NCI-H1417 (cell line): Measurements from ENCODE around the gene MED8.
"Not testable (repeated sequence)": the region's sequence is repeated elsewhere in the genome, so short reads cannot be mapped to it uniquely, and the experiment has no call there.

ENCODE experiments used
- DNase-seq, 3 experiments: peaks; one replicate each; lab custom pipeline; 2025; lab: John Stamatoyannopoulos, UW

The MED8 gene

DNA sequence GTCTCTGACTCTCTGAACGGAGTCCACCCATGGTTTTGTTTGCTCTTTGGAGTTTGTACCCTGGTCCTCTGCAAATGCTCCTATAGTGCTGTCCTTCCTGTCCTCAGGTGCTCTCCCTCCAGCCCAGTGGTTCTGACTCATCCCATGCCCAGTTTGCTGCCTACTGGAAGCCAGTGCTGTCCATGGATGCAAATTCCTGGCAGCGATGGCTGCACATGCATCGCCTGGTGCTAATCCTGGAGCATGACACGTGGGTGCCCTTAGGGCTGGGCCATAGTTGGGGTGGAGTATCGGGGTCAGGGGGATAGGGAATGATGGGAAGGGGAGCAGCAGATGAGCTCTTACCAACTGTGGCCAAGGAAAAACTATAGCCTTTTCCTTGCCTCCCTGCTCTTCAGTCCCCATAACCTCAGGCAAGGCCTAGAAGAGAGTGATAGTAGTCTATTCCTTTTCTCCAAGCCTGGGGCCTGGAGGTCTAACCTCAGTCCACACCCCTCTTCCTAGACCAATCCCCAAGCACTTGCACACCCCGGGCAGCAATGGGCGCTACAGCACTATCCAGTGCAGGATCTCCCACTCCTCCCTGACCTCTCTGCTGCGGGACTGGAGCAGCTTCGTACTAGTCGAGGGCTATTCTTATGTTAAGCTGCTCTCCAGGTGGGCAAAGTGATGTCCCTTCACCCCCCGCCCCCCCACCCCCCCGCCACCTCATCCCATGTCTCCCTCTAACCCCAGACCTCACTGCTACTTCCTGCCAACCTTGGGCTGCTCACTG lies 32.6 kb upstream of the MED8 start:
- no peak for DNase-seq

DNA sequence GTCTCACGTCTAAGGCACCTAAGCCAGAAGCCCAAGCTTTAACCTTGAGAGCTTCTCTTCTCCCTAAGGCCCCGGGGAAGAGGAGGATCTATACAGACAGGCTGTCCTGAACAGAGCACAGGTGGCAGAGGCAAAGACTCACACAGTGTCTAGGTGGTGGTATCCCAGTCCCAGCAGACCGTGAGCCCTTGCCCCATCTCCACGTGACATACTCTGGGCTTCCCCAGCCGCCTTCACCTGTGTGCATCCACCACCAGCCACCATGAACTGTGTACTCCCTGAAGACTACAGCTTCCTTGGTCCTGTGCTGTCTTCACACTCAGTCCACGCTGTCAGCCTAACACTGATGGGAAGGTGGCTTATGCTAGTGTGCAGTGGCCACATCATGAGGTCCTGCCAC lies 31.8 kb upstream of the MED8 start:
- DNase-seq, result no peak

DNA sequence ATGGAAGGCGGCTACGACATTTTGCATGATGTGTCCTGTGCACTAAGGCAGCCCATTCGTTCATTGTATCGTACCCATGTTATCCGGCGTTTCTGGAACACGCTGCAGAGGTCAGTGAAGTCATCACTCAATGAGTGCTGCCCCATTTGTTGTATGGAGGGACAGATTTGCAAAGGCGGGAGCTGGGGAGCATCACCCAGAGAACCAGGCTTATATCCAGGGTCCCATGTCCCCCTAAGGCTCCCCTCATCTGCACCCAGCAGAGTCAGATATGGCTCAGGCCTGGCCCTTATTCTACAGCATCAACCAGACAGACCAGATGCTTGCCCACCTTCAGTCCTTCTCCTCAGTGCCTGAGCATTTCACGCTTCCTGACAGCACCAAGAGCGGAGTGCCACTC lies 31.3 kb upstream of the MED8 start:
- DNase-seq, result no peak

DNA sequence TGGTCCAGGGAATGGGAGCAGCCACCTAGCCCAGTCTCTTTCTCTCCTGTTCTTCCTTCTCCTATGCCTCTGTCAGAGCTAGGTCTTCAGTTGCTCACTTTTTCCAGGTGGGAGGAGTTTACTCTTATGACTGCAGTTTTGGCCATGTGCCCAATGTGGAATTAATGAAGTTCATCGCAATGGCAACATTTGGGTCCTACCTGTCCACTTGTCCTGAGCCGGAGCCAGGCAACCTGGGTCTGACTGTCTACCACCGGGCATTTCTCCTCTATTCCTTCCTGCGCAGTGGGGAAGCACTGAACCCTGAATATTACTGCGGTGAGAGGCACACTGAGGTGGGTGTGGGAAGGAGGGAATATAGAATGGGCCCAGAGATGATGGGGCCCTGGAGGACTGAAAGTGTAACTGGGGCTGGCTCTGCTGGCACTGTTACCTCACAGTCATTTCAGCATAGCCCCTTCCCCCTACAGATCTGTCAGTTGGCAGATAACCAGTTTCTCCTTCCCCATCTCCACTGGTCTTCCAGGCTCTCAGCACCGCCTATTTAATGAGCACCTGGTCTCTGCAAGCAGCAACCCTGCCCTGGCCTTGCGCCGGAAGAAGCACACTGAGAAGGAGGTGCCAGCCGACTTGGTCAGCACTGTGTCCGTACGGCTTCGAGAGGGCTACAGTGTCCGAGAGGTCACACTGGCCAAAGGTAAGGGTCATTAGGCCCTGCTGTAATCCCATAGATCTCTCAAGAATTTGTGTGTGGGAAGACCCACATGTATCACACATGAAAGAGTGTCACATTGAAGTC lies 30.2 kb upstream of the MED8 start:
- DNase-seq, result no peak

DNA sequence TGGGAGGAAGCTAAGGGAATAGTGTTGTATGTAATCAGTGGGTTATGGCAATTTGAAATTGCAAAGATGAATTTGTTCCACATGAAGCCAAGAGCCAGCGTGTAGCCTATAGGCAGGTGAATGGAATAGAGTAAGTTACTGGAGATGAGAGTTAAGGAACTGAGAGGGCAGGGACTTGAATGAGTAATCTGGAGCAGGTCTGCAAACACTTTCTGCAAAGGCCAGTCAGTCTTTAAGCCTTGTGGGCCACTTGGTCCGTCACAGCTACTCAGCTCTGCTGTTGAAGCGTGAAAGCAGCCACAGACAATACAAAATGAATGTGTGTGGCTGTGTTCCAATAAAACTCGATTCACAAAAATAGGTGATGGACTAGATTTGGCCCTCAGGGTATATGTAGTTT lies 29.3 kb upstream of the MED8 start:
- DNase-seq, result peak in 1 of 3 experiments; percentile 46

DNA sequence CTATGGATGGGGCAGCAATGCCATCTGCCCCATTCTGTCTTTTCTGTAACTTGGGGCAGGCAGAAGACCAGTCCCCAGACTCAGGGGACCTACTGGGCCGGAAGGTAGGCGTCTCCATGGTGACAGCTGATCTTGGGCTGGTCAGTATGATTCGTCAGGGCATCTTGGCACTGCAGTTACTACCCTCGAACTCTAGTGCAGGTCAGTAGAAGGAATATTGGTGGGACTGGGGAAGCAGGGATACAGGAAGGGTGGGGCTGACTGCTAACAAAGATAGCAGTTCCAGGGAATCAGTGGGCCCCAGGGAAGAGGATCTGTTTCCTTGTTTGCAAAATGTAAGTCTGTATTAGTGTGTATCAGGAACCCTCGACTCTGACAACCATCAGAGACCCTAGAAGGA lies 26.3 kb upstream of the MED8 start:
- DNase-seq, result no peak

DNA sequence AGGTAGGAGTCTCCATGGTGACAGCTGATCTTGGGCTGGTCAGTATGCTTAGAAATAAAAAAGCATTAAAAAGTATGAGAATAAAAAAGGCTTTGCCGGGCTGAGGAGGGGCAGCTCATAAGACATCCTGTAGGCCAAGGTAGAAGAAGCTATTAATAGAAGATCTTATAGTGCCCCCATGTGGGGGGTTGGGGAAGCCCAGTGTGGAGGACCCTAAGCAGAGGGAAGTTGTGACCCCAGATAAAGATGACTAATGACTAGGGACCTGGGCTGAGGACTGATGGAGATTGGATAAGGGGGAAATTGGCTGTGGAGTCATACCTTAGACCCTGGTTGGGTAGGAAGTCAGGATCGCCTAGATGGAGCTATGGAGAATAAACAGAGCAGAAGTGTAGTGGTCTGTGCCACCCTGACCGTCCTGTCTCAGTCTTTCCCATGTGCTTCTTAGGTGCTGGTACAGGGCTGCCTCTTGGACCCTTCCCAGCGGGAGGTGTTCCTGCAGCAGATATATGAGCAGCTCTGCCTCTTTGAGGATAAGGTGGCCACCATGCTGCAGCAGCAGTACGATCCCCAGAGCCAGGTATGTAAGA lies 25.1 kb upstream of the MED8 start:
- DNase-seq, result peak; percentile 35 to 69 (median 44)

DNA sequence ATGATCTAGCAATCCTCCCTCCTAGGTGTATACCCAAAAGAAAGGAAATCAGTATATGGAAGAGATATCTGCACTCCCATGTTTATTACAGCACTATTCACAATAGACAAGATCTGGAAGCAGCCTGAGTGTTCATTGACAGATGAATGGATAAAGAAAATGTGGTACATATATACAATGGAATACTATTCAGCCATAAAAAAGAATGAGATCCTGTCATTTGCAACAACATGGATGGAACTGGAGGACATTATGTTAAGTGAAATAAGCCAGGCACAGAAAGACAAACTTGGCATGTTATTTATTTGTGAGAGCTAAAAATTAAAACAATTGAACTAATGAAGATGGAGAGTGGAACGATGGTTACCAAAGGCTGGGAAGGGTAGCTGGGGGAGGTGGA lies 23.8 kb upstream of the MED8 start:
- not testable (repeated sequence) for DNase-seq

DNA sequence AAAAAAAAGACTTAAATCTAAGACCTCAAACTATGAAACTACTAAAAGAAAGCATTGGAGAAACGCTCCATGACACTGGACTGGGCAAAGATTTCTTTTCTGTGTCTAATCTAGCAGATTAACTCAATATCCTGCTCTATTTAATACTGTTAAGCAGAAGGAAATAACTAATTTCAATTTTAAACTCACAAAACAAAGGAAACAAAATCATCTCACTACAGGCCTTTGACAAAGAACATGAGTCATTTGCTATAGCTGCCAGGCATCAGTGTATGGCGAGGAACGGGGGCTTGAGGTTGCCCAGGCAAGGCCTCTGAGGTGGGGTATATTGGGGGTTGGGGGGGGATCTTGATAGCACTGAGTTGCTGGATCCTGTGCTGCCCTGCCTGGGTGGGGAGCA lies 21.0 kb upstream of the MED8 start:
- no peak for DNase-seq

DNA sequence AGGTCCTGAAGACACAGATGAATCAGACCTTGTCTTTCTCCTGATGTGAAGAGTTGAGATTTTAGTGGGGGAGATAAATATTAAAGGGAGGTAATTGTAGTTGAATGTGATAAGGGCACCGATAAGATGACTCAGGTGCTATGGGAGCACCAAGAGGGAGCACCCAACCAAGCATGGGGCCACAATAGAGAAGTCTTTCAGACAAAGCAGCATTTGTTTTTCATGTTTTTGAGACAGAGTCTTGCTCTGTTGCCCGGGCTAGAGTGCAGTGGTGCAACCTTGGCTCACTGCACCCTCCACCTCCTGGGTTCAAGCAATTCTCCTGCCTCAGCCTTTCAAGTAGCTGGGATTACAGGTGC lies 16.3 kb upstream of the MED8 start:
- no peak for DNase-seq

DNA sequence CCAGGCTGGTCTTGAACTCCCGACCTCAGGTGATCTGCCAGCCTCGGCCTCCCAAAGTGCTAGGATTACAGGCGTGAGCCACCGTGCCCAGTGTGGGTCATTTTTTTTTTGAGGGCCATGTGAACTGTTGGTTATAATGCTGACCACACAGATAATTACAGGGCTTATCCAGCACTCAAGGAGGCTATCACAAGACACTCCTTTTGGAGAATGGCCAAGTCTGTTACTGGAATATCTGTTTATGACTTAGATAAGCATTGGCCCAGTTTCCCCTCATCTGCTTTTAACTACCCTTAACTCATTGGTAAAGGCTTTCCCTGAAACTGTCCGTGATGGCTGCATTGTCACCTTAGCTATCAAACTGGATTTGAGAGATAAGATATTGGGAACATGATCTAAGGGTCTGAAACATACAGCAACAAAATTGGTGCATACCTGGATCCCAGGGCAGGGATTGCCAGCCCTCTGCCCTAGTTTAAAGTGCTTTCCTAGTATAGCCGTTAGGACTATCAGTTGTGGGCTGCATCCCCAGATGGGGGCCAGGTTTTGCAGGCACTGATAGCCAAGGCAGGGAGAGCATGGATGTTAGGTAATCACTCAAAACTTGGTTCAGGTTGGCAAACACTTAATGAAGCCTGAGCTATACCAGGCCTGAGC lies 15.7 kb upstream of the MED8 start:
- DNase-seq, result no peak

DNA sequence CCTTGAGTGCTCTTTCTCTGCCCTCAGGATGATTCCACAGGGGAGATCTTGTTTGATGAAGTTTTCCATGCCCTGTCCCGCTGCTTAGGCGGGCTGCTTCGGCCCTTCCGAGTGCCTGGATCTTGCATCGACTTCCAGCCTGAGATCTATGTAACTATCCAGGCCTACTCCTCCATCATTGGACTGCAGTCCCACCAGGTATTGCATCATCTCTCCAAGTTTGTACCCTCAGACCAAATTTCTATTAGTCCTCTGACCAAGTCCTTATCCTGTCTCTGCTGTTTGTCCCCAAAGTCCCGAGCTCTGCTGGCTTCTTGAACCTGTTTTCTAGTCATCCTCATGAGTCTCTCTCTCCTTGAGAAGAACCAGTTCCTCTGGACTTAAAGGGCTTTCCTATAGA lies 14.8 kb upstream of the MED8 start:
- no peak for DNase-seq

DNA sequence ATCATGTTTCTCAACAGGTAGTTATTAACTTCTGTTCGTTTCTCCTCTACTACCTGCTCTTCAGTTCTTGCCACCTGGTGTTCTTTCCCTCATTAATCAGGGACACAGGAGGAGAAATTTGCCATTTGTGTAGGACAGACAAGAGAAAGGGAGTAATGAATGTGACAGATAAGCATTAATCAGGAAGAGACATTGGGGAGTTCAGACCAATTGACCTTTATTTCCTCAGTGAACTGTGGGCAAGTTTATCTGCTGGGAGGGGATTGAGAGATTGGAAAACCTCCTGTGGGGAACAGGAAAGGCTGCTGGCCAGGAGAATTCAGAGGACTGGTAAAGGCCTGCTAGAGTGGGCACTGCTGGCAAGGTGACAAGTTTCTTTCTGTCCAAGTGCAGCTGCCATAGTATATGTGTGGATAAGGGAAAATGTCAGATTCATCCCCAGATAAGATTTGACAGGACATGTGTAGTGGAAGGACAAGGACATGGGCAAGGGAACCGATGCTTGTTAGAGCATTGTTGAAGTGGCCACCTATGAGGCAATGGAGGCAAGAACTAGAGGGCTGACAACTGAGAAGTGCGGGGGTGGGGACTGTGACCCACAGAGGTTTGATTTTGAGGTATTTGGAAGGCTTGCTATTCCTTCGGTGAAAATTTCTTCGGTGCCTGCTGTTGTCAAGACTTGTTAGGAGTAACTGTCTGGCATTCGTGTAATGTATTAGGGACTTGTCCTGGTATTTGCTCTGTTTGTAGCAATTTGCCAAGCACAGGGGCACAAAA lies 12.7 kb upstream of the MED8 start:
- DNase-seq, result peak in 1 of 3 experiments; percentile 36

DNA sequence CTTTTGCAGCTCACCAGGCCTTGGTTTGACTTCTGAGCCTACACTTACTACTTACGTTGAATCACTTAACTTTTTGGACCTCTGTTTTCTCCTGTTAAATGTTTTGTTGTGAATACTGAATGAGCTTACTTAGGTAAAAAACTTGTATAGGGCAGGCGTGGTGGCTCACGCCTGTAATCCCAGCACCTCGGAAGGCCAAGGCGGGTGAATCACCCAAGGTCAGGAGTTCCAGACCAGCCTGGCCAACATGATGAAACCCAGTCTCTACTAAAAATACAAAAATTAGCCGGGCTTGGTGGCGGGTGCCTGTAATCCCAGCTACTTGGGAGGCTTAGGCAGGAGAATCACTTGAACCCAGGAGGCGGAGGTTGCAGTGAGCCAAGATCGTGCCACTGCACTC lies 10.8 kb upstream of the MED8 start:
- DNase-seq, result not testable (repeated sequence)

DNA sequence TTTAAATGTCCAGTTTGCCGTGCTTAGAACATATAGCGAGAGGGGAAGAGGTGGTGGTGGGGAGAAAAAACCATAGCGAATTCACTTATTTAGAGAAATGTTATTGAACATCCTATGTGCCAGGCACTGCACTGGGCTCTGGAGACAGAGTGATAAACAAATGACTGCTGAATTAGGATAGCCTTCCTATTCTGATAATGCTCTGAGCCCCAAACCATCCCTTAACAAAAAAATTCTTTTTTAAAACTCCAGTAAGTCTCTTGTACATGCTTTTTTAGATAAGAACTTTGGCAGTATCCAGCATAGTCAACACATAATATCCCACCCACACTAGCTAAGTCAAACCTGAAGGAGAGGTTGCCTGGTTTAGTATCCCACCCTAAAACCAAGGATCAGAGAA lies 8.6 kb upstream of the MED8 start:
- DNase-seq, result no peak

DNA sequence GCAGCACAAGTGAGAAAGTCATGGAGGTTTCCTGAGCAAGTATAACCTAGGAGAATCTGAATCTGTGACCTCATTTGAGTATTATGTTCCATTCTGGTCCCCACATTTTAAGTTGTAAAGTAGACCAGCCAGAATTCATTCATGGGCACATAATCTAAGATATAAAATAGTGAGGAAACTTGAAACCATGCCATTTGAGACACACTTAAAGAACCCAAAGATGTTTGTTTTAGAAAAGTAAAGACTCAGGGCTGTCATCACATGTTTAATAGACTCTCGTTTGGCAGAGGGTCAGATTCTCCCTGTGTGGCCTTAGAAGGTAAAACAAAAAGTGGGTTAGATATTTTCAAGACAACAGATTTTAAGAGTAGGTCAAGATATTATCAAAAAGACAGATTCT lies 6.5 kb upstream of the MED8 start:
- no peak for DNase-seq

DNA sequence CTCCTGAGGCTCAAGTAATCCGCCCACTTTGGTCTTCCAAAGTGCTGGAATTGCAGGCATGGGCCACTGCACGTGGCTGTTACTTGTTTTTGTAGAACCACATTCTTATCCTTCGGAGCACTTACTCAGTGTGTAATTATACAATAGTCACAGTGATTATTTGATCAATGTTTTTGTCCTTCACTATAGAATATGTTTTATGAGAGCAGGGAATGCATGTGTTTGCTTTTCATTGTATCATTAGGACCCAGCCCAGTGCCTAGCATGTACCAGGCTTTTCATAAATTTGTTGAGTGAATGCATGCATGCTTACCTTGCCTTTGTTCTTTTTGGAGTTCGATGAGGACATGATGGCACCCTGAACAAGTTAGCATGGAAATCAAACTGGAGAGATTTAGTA lies 5.9 kb upstream of the MED8 start:
- DNase-seq, result no peak

DNA sequence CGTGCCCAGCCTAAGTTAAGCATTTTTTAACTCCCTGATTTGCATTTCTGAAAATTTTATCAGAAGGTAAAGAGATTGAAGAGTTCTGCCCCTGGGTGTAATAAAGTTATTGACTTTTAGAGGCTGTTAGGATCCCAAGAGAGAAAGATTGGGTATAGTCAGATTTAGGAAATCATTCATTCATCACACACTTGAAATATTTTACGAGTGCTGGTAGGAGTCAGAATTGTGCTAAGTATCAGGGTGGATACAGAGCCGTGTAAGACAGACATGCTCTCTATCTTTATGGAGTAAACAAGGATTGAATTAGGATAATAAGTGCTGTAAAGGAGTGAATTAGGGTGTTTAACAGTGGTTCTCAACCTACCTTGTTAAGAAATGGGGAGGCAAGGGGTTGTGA lies 3.1 kb upstream of the MED8 start:
- no peak for DNase-seq

DNA sequence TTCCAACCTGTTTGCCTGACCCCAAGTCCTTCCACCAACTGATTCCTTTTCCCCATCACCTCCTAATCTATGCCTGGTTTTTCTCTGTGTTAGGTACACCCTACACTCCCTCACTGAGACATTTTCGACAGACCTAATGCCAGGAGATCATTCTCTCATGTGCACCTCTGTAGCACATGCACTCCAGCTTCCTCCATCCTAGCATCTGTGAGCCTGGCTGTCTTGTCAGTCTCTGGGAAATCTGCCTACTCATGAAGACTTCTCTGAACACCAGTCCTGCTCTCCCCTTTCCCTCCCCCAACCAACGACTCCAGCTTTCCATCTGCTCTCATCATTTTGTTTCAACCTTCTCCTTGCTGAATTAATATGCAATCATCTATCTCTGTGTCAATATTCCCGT lies 987 bp downstream of the MED8 start:
- no peak for DNase-seq

DNA sequence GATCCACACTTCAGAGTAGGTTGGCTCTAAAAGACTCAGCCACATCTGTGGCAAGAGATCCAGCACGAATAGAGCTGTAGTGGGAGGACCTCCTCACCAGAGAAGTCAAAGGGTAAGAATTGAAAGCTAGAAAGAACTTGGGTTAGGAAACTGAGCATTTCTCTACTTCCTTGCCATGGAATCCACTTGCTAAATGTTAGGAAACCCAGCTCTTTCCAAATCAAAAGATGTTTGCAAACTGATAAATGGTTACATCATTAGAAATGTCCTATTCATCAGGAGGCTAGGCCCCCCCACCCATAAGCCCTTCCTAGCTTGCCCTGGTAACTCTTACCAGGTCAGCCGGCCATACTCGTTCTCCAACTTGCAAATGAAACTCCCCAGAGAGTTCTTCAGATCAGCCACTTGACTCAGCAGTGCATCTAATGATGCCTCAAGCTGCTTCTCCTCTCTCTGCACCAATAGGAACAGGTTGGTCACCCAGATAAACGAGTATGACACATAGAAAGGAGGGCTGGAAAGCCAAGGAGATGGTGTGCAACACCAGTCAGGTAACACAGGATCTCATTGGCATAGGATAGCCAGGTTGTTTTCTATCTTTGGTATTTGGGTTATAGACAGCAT lies 1.5 kb downstream of the MED8 start:
- DNase-seq, result no peak

DNA sequence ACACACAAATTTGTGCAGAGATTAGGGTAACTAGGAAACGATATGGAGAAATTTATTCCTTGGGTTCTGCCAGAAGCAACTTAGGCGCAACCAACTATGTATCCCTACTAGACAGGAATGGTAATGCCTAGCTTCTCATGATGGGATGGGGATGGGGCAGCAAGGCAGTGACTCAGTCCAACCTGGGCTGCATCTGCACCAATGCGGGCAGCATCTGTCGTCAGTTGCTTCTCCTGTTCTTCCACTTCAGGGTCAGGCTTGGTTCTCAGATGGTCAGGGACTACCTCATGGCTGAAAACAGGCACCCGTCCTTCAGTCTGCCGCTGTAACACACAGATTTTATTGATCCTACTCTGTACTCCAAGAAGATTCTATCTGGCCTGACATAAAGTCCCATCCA lies 2.9 kb downstream of the MED8 start:
- no peak for DNase-seq

DNA sequence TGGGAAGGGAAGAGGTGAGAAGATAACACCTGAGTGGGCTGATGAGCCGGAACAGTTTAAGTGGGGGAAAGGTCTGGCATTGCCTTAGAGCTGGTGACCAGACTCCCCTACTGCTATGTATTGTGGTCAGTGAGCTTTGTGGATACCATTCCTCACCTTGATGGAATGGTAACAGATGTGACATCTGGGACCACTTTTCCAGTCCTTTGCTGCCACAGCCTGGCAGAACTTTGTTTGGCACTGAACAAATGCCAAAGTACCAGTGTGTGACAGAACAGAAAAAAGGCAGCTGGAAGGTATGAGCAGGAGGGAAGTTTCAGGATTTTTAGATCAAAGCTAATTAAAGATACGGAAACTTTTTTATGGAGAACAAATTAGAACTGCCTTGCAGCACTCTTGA lies 6.2 kb downstream of the MED8 start:
- DNase-seq, result peak in 1 of 3 experiments; percentile 27
